GM19238 (cell line): ENCODE results near the gene FNDC7.
A peak's percentile ranks its signal among the peaks of the same experiment; 100 is the strongest.
"Not testable (repeated sequence)": the region's sequence is repeated elsewhere in the genome, so short reads cannot be mapped to it uniquely, and the experiment has no call there.

Source experiments
- DNase-seq: peaks from one replicate; pipeline ENCODE4 v3.0.0; 2011; ENCODE audit warnings: low spot score; ENCODE audit not compliant: insufficient read length

The FNDC7 gene, protein sequence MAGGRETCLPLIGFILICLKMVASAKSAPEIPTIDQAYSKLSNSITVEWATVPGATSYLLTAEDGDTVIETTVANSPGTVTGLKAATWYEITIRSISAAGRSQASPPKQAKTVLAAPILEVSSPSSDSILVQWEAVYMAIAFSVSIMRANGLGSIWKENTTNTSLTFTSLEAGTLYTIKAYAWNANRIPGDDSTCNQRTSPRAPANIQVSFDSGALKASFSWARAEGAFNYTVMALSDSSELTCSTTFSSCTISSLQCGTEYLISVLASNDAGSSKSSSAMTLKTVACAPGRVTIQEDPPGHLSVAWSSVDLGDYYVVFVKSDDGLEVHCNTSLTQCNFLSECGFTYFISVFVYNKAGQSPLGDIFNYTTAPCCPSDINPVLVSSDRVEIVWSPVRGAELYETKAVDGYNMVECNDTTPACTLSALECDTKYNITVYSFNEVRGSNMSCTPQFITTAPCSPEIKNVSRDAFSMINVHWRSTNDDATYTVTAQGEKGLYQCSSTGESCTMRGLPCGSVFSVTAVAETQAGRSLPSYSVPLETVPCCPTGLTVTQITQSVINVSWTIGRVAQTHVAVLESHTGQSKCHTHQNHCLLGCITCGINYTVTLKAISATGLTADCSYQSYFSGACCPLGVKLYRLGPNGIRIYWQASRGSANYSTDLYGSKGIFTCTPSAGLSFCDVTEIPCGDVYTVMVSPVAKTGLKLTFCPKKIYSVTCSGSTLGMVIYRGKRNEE

DNA sequence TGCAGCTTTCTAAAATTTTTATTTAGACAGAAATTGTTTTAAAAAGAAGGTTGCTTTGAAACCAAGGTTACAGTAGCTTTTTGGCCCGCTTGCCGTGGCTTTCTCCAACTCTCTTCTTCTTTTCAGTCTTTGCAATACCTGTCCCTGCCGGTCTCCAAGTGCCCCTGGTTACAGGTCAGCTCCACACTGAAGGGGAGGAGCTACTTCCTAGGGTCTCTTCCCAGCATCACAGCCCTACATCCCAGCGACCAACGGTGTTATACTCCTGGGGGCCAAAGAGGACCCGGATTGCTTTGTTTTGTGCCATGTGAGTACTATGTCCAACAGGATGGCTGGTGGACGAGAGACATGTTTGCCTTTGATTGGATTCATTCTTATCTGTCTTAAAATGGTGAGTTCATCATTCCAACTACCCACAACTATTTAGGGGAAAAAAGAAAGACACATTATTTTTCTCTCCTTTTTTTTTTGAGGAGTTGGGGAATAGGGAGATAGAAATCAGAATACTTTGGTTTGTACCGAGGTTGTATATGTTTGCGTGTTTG lies at the start of gene FNDC7:
FNDC7 (plus strand) TSS at position 303 of the 545 bp plus-strand sequence; CDS start at position 329, 26 bp downstream.
- no peak for DNase-seq

DNA sequence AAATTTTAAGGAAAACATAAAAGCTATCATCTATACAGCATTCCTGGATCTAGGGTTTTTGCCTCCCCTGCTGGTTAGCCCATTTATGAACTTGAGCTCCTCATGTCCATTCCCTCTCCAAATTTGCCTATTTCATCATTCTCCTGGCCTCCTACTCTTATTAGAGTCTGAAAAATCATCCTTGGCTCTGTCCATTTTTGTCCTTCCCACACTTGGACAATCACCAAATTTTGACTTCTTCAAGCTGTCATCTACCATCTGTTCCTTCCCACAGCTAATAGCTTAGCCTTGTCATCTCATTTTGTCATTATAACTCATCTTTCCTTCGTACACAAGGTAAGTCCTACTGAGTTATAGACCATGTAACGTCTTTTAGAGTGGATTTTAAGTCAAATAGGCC lies 49.6 kb upstream of the FNDC7 start:
- DNase-seq: no peak

DNA sequence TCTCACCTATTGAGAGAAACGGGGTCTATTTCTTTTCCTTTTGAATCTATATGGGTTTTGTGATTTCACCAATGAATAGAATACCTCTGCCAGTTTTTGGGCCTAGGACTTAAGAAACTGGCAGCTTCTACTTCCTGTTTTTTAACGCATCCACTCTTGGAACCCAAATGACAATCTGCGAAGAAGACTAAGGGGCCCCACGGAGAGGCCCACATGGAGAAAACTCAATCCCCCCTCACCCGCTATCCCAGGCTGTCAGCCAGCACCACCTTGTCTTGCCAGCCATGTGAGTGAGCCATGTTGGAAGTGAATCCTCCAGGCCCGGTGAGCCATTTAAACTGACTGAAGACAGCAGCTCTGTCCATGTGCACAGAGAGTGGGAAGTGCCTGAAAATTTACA lies 48.2 kb upstream of the FNDC7 start:
- DNase-seq: no peak

DNA sequence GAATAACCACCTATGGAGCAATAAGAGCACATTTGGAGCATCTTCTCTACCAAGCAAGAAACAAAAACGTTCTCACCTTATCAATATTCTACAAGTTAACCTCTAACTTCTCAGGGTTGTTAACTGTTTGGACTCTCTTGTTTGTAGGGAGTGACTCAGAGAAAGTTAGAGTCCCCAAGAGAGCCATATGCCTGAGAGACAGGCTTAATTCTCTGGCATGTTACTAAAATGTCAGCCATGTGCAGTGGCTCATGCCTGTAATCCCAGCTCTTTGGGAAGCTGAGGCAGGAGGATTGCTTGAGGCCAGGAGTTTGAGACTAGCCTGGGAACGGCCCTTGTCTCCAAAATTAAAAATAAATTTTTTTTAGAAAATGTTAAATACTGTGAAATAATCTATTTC lies 47.6 kb upstream of the FNDC7 start:
- DNase-seq: no peak

DNA sequence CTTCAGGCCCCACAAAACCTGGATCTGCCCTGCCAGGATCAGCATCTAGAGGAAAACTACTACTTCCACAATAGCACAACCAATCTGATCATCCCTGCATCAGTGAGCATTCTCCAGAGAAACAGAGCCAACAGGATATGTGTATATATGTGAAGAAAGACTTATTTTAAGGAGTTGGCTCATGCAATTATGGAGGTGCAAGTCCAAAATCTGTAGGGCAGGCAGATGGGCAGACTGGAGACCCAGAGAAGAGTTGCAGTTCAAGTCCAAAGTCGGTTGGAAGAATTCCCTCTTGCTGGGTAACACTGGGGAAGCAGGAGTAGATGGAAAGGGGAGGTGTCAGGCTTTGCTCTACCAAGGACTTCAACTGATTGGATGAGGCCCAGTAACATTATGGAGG lies 46.9 kb upstream of the FNDC7 start:
- DNase-seq: no peak

DNA sequence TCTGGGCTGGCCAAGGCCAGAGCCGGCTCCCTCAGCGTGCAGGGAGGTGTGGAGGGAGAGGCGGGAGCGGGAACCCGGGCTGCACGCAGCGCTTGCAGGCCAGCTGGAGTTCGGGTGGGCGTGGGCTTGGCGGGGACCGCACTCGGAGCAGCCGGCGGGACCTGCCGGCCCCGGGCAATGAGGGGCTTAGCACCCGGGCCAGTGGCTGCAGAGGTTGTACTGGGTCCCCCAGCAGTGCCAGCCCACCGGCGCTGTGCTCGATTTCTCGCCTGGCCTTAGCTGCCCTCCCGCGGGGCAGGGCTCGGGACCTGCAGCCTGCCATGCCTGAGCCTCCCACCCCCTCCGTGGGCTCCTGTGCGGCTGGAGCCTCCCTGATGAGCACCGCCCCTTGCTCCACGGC lies 45.3 kb upstream of the FNDC7 start:
- DNase-seq: not testable (repeated sequence)

DNA sequence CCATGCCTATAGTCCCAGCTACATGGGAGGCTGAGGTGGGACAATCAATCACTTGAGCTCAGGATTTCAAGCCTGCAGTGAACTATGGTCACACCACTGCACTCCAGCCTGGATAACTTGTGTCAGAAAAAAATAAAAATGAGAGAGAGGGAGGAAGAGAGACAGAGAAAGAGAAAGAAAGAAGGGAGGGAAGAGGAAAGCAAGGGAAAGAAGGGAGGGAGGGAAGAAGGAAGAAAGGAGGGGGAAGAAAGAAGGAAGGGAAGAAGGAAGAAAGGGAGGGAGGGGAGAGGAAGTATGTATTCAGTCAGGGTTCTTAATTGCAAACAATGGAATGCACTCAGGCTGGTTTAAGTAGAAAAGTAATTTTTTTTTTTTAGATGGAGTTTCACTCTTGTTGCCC lies 43.9 kb upstream of the FNDC7 start:
- DNase-seq: no peak

DNA sequence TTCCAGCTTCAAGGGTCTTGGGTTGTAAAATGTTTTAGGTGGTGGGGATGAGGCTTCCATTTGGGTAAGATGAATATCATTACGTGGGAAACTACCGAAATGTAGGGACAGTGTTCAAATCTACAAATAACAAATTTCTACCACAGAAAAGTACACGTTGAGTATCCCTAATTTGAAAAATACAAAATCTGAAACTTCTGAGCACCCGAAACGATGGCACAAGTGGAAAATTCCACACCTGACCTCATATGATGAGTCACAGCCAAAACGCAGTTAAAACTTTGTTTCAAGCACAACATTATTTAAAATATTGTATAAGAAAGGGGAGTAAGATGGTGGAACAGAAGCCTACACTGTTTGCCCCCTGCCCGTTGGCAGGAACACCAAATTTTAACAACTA lies 43.0 kb upstream of the FNDC7 start:
- DNase-seq: no peak

DNA sequence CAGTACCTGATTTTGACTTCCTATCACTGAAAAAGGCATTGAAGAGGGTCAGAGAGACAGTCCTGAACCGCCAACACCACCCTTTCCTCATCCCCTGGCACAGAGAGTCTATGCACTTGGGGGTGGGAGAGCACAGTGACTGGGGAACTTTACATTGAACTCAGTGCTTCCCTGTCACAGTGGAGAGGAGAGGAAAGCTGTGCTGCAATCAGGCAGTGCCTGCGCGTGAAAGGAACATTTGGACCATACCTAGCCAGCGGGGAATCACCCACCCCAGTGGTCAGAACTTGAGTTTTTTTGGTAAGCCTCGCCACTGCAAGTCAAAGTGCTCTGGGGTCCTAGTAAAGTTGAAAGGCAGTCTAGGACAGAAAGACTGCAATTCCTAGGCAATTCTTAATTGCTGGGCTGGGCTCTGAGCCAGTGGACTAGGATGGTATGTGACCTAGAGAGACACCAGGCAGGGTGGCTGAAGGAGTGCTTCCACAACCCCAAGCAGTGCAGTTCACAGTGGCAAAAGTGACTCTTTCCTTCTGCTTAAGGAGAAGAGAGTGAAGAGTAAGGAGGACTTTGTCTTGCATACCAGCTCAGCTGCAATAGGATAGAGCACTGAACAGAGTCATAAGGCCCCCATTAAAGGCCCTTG lies 42.5 kb upstream of the FNDC7 start:
- no peak for DNase-seq

DNA sequence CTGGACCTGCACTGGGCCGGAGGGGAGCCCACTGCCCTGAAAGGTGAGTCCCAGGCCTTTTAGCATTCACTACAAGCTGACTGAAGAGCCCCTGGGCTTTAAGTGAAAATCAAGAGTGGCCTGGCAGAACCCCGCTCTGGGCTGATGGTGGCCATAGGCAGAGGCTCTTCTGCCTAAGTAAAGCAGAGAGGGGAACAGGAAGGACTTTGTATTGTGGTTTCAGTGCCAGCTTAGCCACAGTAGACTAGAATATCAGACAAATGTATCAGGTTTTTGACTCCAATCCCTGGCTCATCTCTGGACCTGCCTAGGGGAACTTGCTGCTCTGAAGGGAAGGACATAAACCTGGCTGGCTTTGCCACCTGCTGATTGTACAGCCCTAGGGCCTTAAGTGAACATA lies 41.6 kb upstream of the FNDC7 start:
- no peak for DNase-seq

DNA sequence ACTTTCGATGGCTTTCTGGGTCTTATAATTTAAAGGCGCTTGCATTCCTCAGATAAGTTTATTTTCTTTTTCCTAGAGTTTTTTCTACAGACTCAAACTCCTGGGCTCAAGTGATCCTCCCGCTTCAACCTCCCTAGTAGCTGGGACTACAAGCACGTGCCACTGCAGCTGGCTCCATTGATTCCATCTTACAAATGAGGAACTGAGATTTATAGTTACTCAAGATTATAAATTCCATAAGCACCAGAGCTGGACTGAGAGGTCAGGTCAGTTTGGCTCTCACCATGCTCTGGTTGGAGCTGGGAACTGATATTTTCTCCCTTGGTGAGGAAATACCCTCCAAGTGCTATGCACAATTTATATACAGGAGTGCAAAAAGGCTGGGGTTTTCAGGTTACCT lies 34.0 kb upstream of the FNDC7 start:
- no peak for DNase-seq

DNA sequence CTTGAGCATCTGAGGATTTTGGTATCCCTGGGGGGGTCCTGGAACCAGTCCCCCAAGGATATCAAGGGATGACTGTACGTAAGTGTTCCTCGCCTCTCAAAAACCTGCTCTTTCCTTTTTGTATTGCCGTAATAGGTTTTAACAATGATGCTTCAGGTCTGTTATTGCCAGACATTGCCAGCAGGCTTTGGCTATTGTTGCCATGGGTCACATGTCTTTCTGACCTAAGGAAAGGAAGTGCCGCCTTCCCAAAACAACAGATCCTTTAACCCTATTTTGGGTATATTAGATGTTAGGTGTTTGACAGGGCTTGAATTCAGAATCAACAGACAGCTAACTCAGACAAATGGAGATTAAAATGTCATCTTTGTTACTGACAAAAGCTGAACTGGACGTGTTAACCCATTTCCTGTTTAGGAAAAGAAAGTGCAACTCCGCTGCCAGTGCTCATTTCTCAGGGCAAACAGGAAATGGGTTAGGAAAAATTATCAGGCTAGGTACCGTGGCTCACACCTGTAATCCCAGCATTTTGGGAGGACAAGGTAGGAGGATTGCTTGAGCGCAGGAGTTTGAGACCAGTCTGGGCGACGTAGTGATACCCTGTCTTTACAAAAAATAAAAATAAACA lies 33.0 kb upstream of the FNDC7 start:
- no peak for DNase-seq

DNA sequence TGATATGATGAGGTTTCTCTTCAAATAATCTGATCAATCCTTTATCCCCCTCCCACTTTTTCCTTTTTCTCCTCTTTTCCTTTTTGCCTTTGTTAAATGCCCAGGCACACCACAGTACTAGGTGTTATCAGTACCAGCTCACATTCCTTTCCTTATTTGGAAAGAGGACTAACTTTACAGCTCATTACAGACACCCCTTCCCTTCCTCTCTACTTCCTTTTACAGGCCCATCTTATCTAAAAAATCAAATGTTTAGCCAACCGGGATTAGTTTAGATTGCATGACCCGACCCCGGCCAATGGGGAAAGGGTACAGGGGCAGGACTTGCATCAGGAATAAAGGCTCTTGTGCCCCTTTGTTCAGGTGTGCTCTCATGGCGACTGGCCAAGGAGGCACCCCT lies 31.0 kb upstream of the FNDC7 start:
- not testable (repeated sequence) for DNase-seq

DNA sequence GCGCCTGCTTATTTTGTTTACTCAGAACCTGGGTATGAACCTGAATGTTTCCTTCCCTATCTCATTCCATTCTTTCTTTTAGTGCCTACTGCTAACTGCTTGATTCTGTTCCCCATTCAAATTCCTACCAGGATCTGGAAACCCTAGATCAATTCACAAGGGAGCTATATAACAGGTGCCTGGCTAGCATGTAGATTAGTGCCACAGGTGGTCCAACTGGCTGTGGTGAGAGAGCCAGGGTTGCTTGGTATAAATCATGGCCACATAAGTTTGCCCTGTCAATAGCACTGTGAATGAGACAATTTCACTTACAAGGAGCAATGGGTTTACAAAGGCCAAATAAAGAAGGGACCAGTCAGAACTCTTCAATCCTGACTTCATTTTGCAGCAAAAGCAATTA lies 27.2 kb upstream of the FNDC7 start:
- no peak for DNase-seq

DNA sequence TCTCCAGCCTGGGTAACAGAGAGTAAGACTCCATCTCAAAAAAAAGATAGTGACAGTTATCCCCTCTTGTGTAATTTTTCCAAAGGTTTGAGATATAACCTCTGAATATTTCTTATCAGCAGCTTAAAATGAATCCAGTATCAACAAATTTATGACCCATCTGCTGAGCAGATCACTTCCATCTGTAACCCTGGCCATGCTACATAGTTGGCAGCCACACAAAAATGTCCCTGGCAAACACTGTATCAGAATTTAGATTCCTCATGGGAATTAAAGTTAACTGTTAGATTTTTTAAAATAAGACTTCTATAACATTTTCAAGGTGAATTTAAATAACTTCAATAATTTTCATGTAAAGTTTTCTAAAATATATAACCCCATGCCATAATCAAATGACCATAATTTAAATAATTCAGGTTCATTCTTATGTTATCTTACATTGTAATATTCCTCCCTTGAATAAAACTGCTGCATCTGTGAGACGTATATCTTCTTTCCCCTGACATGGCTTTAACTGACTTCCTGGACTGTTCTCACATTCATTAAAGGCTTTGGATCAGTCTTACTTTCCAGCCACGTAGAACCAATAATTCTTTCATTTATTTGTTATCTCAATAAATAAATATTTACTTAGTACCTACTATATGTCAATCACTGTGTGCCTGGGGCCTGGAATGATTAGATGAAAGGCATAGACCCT lies 25.9 kb upstream of the FNDC7 start:
- DNase-seq: no peak

DNA sequence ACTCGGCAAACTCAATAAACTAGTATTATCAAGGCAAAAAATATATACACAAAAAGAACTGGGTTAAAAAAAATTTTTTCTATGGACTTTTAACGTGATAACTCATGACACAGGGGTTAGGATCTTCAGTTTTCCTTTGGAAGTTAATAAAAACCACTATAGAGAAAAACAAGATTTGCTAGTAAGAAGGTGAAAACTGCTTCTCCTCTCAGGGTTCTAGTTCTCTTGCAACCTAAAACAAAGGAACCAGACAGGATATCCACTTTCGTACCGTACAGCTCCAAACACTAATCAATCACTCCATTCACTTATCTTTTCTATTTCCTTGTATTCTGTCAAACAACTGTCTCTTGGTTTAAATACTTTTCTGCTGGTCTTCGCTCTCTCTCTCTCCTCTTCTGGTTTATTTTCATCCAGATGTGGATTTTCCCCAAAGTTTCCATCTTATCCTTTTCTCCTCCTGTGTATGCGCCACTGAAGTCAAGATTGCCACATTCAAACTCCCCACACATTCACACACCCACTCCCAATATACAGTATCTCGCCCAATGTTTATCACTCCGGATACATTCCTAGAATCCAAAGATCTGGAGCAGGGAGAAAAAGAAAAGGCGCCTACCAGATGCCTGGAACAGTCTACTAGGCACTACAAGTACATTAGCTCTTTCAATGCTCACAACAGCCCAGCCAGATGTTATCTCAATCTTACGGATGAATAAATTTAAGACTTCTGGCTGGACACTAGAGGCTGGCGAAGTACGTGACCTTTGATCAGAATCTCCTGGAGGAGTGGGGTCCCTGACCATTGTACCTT lies 21.4 kb upstream of the FNDC7 start:
- DNase-seq: no peak

DNA sequence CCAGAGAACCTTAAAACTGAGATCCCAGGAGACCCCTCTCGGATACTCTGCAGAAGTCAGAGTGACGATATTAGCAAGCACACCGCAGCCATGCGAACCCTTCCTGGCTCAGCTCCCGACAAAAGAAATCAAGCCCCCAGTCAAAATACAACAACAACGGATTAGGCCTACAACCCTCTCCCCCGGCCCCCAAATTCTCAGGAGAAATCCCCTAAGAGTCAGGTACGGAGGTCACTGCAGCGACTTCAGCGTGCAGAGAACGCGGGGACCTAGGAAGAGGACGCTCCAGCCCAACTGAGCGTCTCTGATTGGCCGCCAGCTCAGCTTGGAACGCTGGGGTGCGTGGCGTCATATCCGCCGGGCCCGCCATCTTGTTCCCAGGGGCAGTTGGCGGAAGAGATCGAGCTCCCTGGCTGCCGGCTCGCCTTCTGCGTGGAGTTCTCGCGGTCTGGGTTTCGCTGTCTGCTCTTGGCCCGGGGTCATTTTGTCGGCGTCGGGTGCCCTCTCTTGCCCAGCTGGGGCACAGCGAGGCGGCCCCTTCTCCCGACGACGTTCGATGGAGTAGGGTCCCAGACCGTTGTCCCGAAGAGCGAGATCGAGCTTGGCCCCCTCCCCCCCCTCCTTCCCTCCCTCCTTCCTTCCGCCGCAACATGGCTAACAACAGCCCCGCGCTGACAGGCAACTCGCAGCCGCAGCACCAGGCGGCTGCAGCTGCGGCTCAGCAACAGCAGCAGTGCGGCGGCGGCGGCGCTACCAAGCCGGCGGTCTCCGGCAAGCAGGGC lies 20.6 kb upstream of the FNDC7 start, which contains the start of gene PRPF38B:
PRPF38B (plus strand) TSS at position 369 of the 782 bp plus-strand sequence; CDS start at position 651, 282 bp downstream.
- peak; percentile 89 for DNase-seq

DNA sequence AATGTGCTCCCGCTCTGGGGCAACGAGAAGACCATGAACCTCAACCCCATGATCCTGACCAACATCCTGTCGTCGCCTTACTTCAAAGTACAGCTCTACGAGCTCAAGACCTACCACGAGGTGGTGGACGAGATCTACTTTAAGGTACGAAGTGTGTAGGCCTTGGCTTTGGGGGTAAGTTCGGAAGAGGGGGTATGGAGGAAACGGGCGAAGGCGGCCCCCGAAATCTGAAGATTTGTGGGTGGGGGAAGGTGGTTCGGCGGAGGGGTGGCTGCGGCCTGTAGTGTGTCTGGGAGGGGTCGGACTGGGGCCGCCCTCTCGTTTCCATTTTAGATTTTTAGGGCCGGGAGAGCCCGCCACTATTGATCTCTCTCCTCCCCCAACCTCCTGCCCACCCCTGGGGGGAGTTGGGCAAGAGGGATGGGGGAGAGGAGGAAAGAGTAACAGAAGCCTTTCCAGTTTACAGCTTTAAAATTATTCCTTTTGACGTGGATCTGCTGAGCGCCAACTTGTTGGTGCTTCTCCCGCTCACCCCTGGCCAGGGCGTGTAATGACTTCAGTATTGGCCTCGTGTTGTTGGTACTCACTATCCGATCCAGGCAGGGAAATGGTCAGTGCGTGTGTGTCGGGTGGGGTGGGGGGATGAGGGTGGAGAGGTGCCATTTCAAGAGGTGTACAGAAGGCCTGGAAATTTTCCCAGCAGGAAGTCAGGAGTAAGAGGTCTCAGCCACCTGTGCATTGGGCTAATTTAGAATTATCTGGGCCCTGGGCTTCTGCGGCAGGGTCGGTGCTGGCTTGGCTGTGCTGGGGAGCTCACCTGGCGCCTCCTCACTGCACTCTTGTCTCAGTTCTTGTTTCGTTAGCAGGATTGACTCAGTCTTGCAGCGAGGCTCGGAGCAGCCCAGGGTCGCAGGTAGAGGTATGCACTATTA lies 19.7 kb upstream of the FNDC7 start:
- peak; percentile 42 for DNase-seq
